Right hindlimb (tissue), 1 donor: Measurements from ENCODE around the gene PPP1R17.

Experiments used
- DNase-seq: peaks from one replicate; pipeline ENCODE4 v3.0.0-alpha.2; 2018

The PPP1R17 gene

DNA sequence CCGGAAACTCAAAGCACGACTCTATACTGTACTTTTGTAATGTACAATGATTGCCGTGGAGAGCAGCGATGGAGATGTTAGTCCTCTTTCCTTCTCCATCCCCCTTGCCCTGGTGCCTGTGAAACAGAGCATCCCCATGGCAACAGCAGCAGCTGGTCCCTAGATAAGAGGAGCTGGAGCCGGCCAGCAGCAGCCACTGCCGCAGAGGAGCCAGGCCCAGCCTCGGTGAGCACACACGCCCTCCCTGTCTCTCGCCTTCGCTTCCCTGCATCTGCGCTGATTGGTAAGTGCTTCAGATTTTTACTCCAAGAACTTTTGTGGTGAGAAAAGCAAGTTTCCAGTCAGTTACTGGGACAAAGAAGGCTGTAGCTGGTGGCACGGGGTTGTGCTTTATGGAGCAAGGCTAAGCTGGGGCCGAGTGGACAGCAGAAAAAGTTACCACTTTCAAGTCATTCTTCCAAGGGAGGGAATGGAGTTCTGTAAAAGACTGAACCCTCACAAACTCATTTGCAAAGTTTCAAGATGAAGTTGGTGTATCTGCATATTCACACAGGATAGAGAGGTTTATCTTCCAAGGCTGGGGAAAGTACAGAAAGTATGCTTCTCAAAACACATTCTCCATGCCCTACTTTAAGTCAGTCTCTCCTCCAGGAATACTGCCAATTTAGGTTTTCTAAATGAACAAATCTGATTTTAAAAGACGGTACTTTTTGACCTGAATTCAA lies at the start of gene PPP1R17:
Gene PPP1R17, plus strand, starts transcription at position 192 of the 725 bp plus-strand sequence. CDS start 5,227 bp downstream, outside the sequence.
- DNase-seq: no peak

DNA sequence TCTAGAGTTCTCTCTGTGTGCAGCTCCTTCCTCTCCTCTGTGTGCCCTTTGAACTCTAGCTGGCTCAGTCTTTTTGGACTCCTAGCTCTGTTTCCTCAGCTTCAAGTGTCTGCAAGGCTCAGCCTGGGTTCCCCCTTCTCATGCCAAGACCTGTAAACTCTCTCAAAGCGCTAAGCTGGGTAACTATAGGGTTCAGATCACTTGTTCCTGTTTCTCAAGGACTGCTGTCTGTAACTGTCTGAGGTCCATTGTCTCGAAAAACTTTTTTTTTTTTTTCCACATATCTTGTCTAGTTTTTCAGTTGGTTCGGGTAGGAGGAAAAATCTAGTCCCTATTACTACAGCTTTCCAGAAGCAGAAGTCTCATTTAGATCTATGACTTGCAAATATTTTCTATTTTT lies 46.6 kb upstream of the PPP1R17 start:
- no peak for DNase-seq

DNA sequence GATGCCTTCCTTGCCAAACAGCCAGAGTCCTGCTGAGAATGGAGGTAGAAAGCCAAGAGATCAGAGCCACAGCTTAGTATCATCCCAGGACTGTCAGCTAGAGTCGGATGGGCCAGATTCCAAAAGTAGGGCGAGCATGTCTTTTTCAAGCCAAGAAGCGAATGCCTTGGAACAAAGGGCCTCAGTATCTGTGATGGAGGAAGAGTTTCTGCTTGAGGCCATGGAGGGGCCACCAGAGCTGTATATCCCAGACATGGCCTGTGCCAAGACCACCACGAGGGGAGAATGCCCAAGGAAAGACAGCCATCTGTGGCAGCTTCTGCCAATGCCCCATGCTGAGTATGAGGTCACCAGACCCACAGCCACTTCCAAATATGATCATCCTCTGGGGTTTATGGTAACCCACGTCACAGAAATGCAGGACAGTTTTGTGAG lies 44.3 kb upstream of the PPP1R17 start:
- no peak for DNase-seq

DNA sequence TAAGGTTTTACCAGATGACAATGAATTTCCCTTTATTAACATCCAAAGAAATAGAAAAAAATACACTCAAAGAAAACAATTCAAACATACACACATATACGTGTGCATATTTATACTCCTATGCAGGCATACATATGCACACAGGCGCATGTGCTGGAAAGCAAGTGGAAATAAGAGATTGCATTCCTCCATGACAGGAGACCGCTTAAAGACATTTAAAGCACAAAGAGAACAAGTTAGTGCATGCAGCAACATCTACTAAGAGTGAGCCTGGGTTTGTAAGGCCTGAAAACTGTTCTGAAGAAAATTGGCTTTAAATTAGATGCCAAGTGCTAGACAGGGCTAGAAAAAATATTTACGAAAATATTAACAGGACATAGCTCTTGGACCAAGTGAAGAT lies 40.1 kb upstream of the PPP1R17 start:
- DNase-seq: no peak

DNA sequence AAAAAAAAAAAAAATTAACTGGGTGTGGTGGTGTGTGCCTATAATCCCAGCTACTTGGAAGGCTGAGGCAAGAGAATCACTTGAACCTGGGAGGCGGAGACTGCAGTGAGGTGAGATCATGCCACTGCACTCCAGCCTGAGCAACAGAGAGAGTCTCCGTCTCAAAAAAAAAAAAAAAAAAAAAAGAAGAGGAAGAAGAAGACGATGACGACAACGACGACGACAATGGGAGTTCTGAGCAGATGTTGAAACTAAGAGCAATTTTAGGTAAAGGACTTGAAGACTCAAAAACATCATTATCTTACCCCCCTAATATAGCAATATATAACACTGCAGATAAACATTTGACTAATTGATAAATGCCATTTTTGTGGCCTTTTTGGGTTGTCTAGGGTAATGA lies 39.5 kb upstream of the PPP1R17 start:
- DNase-seq: no peak

DNA sequence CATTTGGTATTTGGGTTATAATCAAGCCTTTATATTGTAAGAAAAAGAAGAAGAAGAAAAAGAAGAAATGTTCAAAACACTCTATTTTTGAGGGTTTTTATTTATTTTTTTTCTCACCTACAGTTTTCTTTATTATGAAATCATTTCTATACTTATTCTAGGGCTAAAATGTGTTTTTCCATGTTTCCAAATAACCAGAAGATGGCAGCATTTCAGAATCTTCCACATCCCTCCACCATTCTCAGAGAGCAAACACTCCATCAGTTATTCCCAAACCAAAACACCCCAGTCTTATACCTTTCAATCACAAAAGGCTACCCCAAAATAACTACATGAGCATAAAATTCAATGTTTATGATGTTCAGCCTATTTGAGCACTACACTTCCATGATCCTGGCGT lies 38.7 kb upstream of the PPP1R17 start:
- no peak for DNase-seq

DNA sequence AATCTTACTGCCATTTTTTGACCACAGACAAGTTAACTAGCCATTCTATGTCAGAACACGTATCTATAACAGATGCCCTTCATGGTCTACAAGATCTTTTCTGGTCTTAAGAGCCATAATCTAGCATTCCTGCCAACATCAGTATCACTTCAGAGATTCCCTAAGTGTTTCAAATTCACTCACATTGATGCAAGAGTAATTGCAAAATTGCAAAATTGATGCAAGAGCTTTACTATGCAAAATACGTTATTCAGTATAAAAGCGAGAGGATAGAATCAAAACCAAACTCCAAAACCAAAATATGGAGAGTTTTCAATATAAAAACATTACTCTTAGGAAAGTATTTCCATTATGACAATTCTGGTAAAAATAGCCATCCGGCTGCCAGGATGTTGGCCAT lies 38.1 kb upstream of the PPP1R17 start:
- DNase-seq: no peak

DNA sequence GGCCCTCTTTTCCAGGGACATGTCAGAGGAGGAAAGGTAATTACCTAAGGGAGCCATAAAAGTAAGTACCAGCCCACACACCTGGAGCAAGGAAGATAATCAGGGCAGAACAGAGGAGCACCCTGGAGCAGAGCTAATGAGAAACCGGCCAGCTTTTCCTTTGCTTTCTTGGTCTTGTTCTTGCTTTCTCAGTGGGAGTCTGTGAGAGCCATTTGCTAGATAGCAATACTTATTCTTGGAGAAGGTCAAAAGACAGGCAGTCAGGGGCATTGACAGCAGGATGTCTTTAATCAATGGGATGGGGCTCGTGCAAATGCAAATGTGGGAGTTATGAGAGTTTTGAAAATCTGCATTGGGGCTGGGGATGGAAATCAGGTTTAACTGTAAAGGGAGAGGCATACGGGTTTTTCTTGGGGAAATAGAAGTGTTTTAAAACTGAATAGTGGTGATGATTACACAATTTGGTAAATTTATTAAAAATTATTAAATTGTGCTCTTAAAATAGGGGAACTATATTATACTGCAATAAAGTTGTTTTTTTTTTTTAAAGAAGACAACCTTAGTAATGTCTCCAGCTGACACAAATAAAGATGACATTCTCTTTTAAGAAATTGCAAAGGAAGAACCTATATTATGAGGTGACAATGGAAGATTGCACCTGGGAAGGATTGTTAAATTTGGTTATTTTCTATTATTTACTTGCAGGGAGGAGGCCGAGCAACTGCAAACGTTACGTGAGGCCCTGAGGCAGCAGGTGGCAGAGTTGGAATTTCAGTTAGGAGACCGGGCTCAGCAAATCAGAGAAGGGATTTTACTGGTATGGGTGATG lies 35.6 kb upstream of the PPP1R17 start:
- no peak for DNase-seq

DNA sequence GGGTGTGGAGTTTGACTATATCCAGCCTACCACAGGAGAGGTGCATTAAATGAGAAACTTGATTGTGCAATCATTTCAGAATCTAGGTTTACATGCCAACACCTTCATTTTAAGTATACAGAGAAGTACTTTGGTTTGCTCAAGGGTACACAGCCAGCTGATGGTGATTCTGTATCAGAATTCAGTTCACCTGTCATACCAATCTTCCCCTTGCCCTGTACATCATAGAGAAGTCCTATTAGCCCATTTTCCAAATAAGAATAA lies 35.0 kb upstream of the PPP1R17 start:
- no peak for DNase-seq

DNA sequence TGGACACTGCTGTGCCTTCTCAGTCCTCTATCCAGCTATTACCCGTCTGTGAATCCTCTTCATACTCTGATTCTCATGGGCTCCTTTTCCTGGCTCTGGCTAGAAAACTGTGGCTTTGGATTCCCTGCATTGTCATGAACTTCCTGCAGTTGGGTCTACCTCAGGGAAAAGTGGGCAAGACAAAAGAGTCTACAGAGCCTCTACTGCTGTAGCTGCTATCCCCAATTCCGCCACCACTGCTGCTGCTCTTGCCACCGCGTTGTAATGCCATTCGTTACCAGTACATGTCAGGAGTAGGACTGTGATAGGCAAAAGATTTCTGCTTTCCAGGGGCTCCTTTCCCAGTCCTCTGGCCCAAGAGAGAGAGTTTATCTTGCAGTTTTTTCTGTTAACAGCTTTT lies 23.9 kb upstream of the PPP1R17 start:
- DNase-seq: no peak

DNA sequence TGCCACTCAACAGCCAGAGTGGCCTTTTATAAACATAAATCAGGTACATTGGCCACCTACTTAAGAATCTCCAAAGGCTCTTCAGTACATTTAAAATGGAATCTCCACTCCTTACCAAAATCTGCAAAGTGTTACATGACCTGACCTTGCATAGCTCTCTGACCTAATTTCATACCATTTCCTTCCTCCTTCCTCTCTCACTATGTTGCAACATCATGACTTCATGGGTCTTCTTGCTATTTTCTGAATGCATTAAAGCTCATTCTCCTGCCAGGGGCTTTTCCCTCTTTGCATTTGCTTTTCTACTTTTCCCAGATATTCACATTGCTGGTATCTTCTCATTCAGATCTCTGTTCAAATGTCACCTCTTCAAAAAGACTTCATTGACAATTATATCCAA lies 22.1 kb upstream of the PPP1R17 start:
- DNase-seq: no peak

DNA sequence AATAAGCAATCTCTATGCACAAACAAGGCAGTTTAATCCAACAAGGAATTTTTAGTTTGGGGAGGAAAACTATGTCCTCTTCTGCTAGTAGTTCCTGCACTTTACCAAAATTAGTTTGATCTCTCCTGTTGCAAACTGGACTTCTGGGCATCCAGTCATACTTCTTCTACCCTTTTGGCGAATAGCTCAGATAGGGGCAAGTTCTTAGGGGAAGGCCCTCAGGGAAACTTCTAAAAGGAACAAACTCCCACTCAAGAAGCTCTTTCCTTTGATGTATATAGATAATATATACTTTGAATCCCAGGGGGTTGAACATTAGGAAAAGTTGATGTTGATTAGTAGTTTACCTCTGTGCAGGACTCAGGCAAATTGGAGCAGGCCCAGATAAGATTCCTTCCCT lies 21.5 kb upstream of the PPP1R17 start:
- DNase-seq: no peak

DNA sequence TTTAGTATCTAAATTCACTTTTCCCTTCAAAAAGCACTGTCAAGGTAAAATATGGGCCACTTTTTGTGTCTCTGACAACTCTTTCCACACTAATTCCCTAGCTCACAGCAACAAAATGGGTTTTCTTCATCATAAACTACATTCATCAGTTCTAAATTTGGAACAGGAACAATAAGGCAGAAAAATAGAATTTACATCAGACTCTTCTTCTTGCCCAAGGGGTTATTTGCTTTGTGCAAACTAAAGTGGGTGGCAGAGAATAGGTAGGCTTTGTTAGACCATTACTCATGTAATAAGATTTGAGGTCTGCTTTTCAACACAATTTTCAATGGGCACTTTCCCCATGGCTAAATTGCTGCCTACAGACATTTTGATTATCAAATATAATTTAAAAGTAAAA lies 17.6 kb upstream of the PPP1R17 start:
- DNase-seq: no peak

DNA sequence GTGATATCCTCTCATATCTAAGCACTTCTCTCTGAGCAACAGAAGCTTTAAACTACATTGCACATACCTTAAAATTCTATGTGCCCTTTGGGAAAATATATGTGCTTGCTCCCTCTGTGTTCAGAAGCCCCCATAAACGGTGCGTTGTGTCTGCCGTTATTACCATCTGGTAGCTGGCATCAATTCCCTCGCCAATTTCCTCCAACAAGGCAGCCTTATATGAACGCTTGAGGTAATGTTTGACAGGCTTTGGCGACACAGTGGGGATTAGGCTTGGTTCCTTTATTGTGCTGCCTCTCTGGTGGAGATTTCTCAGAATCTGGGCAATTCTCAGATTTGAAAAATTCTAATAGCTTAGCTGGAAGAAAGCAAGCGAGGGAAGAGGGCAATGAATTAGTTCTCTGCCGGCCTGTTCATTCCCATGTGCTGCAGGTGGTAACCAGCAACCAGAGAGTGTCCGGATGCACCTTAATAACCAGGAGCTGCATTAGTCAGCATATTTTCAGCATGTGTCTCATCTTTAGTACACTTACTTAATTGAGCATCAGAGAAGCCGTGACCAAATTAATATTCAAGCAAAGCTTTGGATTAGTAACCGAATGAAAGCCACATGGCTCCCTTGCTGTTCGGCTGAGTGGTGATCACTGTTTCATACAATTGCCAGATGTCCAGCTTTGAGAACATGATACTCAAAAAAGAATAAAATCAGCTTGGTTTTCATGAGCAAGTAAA lies 7.3 kb upstream of the PPP1R17 start:
- no peak for DNase-seq

DNA sequence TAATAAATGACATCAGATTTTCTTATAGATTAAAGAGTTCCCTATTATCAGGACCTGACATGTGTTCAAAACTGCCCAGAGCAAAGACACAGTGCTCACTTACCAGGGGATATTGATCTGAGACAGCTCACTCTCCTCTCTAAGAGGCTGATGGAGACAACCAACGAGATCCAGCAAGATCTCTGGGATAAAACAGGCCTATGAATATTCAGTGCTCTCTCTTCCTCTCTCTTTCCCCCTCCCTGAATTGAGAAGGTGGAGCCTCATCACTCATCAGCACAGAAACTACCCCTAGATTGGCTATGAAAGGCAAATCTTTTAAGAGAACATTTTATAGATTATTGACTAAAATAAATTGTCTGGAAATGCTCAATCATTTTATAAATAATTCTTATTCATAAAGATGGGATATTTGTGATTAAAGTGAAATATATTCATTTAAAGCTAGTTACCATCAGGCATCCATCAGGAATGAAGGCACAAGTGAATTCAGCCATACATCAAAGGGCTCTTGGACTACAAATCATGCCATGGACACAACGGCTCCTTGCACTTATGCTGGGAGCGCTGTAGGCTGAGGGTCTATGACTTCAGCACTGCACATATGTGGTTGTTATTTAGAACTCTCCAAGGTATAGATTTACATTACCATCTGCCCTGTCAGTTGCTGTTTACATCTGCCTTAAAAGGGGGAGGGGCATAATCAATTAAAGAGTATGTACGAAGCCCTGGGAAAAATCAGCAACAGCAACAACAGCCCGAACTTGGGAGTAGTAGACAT lies 3.4 kb upstream of the PPP1R17 start:
- DNase-seq: no peak

DNA sequence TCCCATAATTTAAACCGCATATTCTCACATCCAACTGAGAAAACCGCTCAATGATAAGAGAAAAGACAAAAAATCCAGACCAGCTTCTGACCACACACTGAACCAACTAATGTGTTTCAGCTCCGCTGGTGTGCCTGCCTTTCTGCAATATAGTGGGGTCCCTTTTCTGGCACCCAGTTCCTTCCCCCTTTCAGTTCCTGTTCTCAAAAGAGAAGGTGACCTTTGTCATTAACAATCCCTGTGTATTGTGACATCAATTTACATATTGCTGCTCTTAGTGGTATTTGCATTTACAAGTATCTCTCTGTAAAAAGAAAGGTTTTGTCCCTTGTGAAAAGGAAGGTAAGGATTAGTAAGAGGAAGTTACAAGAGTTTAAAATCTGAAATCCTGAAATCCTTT lies 1.4 kb downstream of the PPP1R17 start:
- no peak for DNase-seq

DNA sequence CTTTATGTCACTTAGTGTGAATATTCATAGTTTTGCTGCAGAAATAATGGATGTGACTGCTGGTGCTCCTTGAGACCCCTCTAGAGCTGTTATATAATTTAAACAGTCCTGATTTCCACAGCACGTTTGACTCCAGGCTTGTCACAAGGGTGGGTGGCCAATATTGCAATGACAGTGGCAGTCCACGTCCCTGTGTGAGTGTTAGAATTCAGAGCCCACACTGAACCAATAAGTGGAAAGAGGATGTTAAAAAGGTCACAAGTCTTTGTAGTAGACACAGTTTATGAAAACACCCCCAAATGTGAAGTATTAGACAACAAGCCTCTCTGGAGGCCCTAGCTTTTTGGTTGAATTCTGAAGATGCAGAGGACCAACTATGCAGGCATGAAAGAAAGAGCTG lies 2.0 kb downstream of the PPP1R17 start:
- no peak for DNase-seq

DNA sequence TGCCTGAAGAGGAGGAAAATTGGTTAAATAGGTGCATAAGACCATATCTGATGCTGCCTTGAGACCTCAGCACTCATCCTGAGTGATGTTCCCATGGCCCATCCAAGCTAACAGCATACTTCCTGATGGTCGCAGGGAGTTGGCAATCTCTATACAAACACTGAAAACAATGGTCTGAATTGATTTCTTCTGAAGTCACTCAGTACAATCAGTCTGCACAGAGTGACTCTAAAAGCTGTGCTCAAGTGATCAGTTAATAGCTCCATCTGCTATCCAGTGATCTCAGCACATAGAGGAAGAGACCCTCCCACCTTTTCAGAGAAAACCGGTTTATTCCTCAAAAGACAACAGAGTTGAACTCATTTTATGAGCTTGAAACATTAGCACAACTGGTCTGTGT lies 3.9 kb downstream of the PPP1R17 start:
- DNase-seq: no peak

DNA sequence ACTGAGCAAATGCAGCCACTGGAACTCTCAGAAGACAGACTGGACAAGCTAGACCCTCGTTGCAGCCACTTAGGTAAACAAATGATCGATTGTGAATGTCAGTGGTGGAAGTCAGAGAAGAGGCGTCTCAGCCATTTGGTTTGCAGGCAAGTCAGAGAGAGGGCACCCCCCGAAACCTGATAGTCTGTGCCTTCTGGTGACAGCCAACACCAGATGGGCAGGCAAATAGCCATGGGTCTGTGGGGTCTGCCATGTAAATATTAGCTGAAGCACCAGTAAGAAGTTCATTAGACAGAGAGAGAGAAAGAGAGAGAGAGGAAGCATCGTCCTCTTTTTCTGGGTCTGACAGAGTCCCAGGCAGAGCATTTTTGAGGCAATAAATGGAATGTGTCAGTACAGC lies 5.4 kb downstream of the PPP1R17 start:
- no peak for DNase-seq

DNA sequence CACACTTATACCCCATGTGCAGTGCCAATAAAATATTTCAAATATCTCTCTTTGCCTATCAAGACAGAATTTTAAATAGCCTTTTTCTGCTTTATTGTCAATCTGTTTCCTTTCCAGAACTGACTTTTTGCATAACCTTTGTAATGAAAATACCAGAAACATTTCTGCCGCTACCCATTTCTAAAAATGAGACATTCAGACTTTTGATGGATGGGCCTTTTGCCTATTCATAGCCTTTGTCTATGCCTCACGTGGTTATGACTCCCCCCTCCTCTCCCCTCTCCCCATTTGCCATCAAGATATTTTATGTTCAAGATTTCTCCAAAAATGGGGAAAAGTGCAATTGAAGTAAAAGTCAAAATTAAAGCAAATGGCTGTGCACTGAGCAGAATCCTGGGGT lies 5.9 kb downstream of the PPP1R17 start:
- no peak for DNase-seq

DNA sequence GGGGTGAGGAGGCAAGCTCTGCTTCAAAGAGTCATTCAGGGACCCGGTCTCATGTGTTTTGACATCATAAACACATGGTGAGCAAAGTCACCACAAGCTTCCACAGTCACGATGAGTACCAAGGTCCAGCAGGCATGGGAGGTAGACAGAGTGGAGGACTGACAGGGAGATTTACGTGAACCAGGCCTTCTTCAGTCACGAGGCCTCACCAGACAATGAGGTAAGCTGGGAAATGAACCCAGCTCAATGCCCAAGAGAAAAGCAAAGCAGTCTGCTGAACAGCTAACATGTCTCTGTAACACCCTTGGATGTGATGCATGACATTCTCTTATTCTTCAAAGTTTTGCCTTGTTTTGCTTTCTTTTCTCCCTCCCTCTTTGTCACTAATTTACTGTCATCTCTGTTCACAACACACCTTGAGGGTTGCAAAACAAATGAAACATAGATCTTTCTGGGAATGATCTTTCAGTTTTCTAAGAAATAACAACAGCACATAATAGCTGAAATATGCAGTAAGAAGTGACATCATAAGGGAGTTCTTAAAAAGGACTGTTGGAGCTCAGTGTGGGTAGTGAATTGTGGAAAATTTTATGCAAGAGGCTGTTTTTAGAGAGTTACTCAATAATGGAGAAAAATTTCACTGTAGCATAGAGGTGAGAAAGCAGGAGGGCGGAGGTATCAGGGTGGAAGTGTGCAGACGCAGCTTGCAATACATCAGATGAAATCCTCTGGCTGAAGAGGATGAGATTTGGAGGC lies 9.0 kb downstream of the PPP1R17 start:
- peak; percentile 18 for DNase-seq

DNA sequence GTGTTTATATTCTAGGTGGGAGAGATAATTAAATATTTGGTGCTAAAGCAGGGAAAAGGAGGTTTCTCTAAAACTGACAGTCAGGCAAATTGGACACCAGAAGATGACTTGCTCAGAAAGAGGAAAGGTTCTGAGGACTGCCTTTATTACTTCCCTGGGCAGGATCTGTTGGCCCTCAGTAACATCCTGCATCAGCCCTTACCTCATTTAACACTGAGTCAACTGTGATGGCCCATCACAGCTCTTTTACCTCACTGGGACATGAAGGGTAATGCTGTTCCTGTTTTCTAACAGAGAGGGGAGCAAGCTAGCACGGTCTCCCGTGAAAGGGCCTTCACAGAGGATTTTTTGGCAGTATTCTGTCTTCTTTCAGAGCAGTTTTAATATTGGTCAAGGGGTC lies 12.0 kb downstream of the PPP1R17 start:
- DNase-seq: no peak
